OCI-LY3 (cell line): ENCODE data around the gene LHPP.
A peak's percentile ranks its signal among the peaks of the same experiment; 100 is the strongest.

Experiments used
- H2AFZ ChIP-seq: fragments of 200-600, 300-600 bp; shearing (Covaris generic); 2 replicates; pipeline ENCODE4 v1.6.0; 2014; ENCODE audit warnings: antibody characterized with exemption, low read depth, low read length
- H3K27ac ChIP-seq: fragments of 200-600, 300-600 bp; sonication (generic); 2 replicates; pipeline ENCODE4 v1.5.1; 2014; ENCODE audit warnings: mild to moderate bottlenecking, low read length, moderate library complexity, mixed read lengths
- H3K27me3 ChIP-seq: fragments of 200-600, 300-600 bp; sonication (generic); 2 replicates; pipeline ENCODE4 v1.6.1; 2014; ENCODE audit warnings: low read depth, low read length, mixed read lengths
- H3K36me3 ChIP-seq: fragments of 200-600, 300-600 bp; sonication (generic); replicated peaks from 2 replicates; pipeline ENCODE3; 2014; ENCODE audit warnings: low read depth, low read length, mixed read lengths
- H3K4me1 ChIP-seq: fragments of 300-600, 200-600 bp; sonication (generic); 2 replicates; pipeline ENCODE4 v1.6.1; 2014; ENCODE audit warnings: low read length, mixed read lengths
- H3K4me2 ChIP-seq: fragments of 200-600, 300-600 bp; sonication (generic); 2 replicates; pipeline ENCODE4 v1.6.1; 2014; ENCODE audit warnings: low read length, mixed read lengths
- H3K4me3 ChIP-seq: fragments of 300-600, 200-600 bp; sonication (generic); 2 replicates; pipeline ENCODE4 v1.5.1; 2014; ENCODE audit warnings: antibody characterized with exemption, mild to moderate bottlenecking, low read length, moderate library complexity
- H3K79me2 ChIP-seq: fragments of 300-600, 200-600 bp; shearing (Covaris generic); 2 replicates; pipeline ENCODE4 v1.6.1; 2014; ENCODE audit warnings: mild to moderate bottlenecking, low read length, mixed read lengths
- H3K9ac ChIP-seq: fragments of 300-600, 200-600 bp; shearing (Covaris generic); 2 replicates; pipeline ENCODE4 v1.6.0; 2014; ENCODE audit warnings: mild to moderate bottlenecking, low read length, moderate library complexity
- H3K9me3 ChIP-seq: fragments of 200-600, 300-600 bp; shearing (Covaris generic); 2 replicates; pipeline ENCODE4 v1.6.1; 2014; ENCODE audit warnings: low read length, mixed read lengths; ENCODE audit not compliant: insufficient read depth
- H4K20me1 ChIP-seq: fragments of 200-600, 300-600 bp; sonication (generic); 2 replicates; pipeline ENCODE4 v1.6.1; 2016; ENCODE audit warnings: low read length, mixed read lengths; ENCODE audit not compliant: insufficient read depth
- CTCF ChIP-seq: fragments of 200-600, 300-600 bp; sonication (generic); IDR thresholded peaks from 2 replicates; pipeline ENCODE4 v1.5.1; 2014; ENCODE audit warnings: antibody characterized with exemption, low read length, low read depth
- EZH2phosphoT487 ChIP-seq: fragments of 200-600 bp; shearing (Covaris generic); IDR thresholded peaks from 2 replicates; pipeline ENCODE4 v1.6.1; 2018; ENCODE audit warnings: antibody characterized with exemption, mixed run types, low read depth

LHPP gene

GRCh38 chr10:124525751-124526600 lies 64.4 kb downstream of the LHPP start:
- H3K27ac ChIP-seq, result no peak overlapping the region
- TF ChIP-seq EZH2phosphoT487, result no peak
- no peak for TF ChIP-seq CTCF
- H3K4me2 ChIP-seq, result no peak overlapping the region

GRCh38 chr10:124526621-124527267 lies 65.1 kb downstream of the LHPP start:
- H3K79me2 ChIP-seq, result no peaks in the 10 kb centered on the region
- H3K36me3 ChIP-seq, result no peaks in the 10 kb centered on the region
- no peak overlapping the region for H3K9ac ChIP-seq
- H3K27ac ChIP-seq, result no peak overlapping the region
- H3K9me3 ChIP-seq, result no peaks in the 10 kb centered on the region
- H3K4me1 ChIP-seq, result peaks cover 26% of the 10 kb centered on the region
- no peaks in the 10 kb centered on the region for H4K20me1 ChIP-seq
- no peak overlapping the region for H3K4me3 ChIP-seq
- TF ChIP-seq CTCF (no peak), EZH2phosphoT487 (no peak)
- H2AFZ ChIP-seq, result no peak overlapping the region
- H3K27me3 ChIP-seq, result peaks cover 6% of the 10 kb centered on the region; the same call in 1 of the 2 replicates
- H3K4me2 ChIP-seq, result no peak overlapping the region

More at GRCh38 chr10:124525751-124526600, 64.4 kb downstream of the LHPP start:
- Histone ChIP-seq H2AFZ (no peak overlapping the region), H3K9ac (no peak overlapping the region), H3K4me1 (peaks cover 26% of the 10 kb centered on the region), H3K79me2 (no peaks in the 10 kb centered on the region), H3K9me3 (no peaks in the 10 kb centered on the region), H3K4me3 (no peak overlapping the region), H3K27me3 (peaks cover 6% of the 10 kb centered on the region; the same call in 1 of the 2 replicates), H3K36me3 (no peaks in the 10 kb centered on the region), H4K20me1 (no peaks in the 10 kb centered on the region)

- Histone ChIP-seq H3K9ac (no peak overlapping the region), H3K27ac (no peak overlapping the region), H2AFZ (no peak overlapping the region), H3K27me3 (peaks cover 4% of the 10 kb centered on the region; the same call in 1 of the 2 replicates), H4K20me1 (no peaks in the 10 kb centered on the region), H3K9me3 (no peaks in the 10 kb centered on the region), H3K4me2 (no peak overlapping the region), H3K4me1 (peaks cover 24% of the 10 kb centered on the region), H3K36me3 (no peaks in the 10 kb centered on the region), H3K79me2 (no peaks in the 10 kb centered on the region), H3K4me3 (no peak overlapping the region)
- TF ChIP-seq CTCF (no peak), EZH2phosphoT487 (no peak)
Observed at GRCh38 chr10:124527874-124528395, 66.3 kb downstream of the LHPP start.

GRCh38 chr10:124529661-124530214 lies 68.1 kb downstream of the LHPP start:
- Histone ChIP-seq H3K27me3 (no peaks in the 10 kb centered on the region), H3K9ac (no peak overlapping the region), H4K20me1 (no peaks in the 10 kb centered on the region), H3K4me3 (peak overlapping the region; percentile 71), H3K4me2 (peak overlapping the region; percentile 92), H2AFZ (no peak overlapping the region), H3K27ac (no peak overlapping the region), H3K4me1 (peaks cover 19% of the 10 kb centered on the region), H3K9me3 (no peaks in the 10 kb centered on the region), H3K79me2 (no peaks in the 10 kb centered on the region), H3K36me3 (no peaks in the 10 kb centered on the region)
- no peak for TF ChIP-seq EZH2phosphoT487
- no peak for TF ChIP-seq CTCF
